IMR-90 (cell line): ENCODE measurements around the gene PRR18.

Experiments used
- BHLHE40 ChIP-seq: fragments of 150-350 bp; IDR thresholded peaks from 2 replicates; pipeline ENCODE4 v1.6.1; 2016; ENCODE audit warnings: mild to moderate bottlenecking, low read depth, low read length
- CEBPB ChIP-seq: IDR thresholded peaks from 2 replicates; pipeline ENCODE4 v1.6.1; 2012; ENCODE audit warnings: low read depth, low read length, improper control_type of control experiment
- CHD1 ChIP-seq: IDR thresholded peaks from 2 replicates; pipeline ENCODE4 v1.6.1; 2012; ENCODE audit warnings: low read depth, low read length, improper control_type of control experiment
- MAZ ChIP-seq: IDR thresholded peaks from 2 replicates; pipeline ENCODE4 v1.6.1; 2012; ENCODE audit warnings: low read depth, mild to moderate bottlenecking, low read length, improper control_type of control experiment, moderate library complexity, borderline replicate concordance
- MXI1 ChIP-seq: IDR thresholded peaks from 2 replicates; pipeline ENCODE4 v1.6.1; 2012; ENCODE audit warnings: low read depth, mild to moderate bottlenecking, low read length, moderate library complexity, borderline replicate concordance
- NFE2L2 ChIP-seq: fragments of 150-350 bp; IDR thresholded peaks from 2 replicates; pipeline ENCODE4 v1.6.1; 2016; ENCODE audit warnings: low read depth, mild to moderate bottlenecking, low read length
- POLR2A ChIP-seq: IDR thresholded peaks from 2 replicates; pipeline ENCODE4 v1.6.1; 2012; ENCODE audit warnings: mild to moderate bottlenecking, low read depth, low read length
- RAD21 ChIP-seq: IDR thresholded peaks from 2 replicates; pipeline ENCODE4 v1.6.1; 2012; ENCODE audit warnings: low read length, improper control_type of control experiment
- RCOR1 ChIP-seq: IDR thresholded peaks from 2 replicates; pipeline ENCODE4 v1.6.1; 2012; ENCODE audit warnings: mild to moderate bottlenecking, low read length, improper control_type of control experiment; ENCODE audit not compliant: insufficient replicate concordance
- RFX5 ChIP-seq: IDR thresholded peaks from 2 replicates; pipeline ENCODE4 v1.8.0; 2012; ENCODE audit warnings: low read depth, mild to moderate bottlenecking, low read length, moderate library complexity
- SMC3 ChIP-seq: fragments of 150-350 bp; IDR thresholded peaks from 2 replicates; pipeline ENCODE4 v1.6.1; 2016; ENCODE audit warnings: low read depth, mild to moderate bottlenecking, antibody characterized with exemption, low read length, moderate library complexity
- USF2 ChIP-seq: fragments of 150-350 bp; IDR thresholded peaks from 2 replicates; pipeline ENCODE4 v1.6.1; 2017; ENCODE audit warnings: mild to moderate bottlenecking, antibody characterized with exemption, low read length, low read depth
- TF ChIP-seq, protein P1 (sequence below): conservative IDR thresholded peaks from 2 replicates; pipeline ENCODE4 v1.5.1; 2012; ENCODE audit warnings: mild to moderate bottlenecking, low read depth, low read length, improper control_type of control experiment

GRCh38 chr6:166312832-166313231 is 4.6 kb upstream of the PRR18 start:
- TF ChIP-seq RFX5 = no peak
- no peak for TF ChIP-seq POLR2A
- TF ChIP-seq MXI1 = no peak
- TF ChIP-seq, protein P1, sequence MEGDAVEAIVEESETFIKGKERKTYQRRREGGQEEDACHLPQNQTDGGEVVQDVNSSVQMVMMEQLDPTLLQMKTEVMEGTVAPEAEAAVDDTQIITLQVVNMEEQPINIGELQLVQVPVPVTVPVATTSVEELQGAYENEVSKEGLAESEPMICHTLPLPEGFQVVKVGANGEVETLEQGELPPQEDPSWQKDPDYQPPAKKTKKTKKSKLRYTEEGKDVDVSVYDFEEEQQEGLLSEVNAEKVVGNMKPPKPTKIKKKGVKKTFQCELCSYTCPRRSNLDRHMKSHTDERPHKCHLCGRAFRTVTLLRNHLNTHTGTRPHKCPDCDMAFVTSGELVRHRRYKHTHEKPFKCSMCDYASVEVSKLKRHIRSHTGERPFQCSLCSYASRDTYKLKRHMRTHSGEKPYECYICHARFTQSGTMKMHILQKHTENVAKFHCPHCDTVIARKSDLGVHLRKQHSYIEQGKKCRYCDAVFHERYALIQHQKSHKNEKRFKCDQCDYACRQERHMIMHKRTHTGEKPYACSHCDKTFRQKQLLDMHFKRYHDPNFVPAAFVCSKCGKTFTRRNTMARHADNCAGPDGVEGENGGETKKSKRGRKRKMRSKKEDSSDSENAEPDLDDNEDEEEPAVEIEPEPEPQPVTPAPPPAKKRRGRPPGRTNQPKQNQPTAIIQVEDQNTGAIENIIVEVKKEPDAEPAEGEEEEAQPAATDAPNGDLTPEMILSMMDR = no peak
- no peak for TF ChIP-seq BHLHE40
- TF ChIP-seq USF2 = no peak
- no peak for TF ChIP-seq CHD1
- TF ChIP-seq RAD21 = no peak
- no peak for TF ChIP-seq NFE2L2
- no peak for TF ChIP-seq SMC3
- TF ChIP-seq CEBPB = no peak
- no peak for TF ChIP-seq RCOR1
- no peak for TF ChIP-seq MAZ
